HG03196 (cell line): ENCODE results near the gene HS6ST3.

Experiments used
- ATAC-seq: cut with Tn5 transposase; IDR thresholded peaks from one replicate; pipeline ENCODE4 v1.9.1; 2021; ENCODE audit not compliant: unreplicated experiment

The HS6ST3 gene

DNA sequence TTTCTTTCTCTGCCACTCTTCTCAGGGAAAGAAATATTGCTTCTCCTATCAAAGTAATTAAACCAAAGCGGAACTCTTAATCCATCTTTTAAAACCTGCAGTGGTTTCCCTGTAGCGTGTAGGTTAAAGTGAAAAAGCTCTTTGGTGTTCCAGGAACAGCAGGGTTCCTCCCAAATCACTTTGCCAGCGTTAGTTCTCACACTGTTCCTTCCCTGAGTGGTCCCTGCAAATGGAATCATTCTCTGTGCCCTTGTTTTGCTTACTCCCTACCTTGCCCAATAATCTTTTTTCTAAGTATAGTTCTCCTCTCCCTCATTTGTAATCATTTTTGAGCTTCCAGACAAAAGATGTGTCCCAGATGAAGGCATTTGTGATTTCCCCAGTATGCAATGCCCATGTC lies 207.5 kb downstream of the HS6ST3 start:
- no peak for ATAC-seq

GRCh38 chr13:96299235-96299634 lies 209.3 kb downstream of the HS6ST3 start:
- no peak for ATAC-seq

GRCh38 chr13:96308568-96308967 lies 218.7 kb downstream of the HS6ST3 start:
- no peak for ATAC-seq

DNA sequence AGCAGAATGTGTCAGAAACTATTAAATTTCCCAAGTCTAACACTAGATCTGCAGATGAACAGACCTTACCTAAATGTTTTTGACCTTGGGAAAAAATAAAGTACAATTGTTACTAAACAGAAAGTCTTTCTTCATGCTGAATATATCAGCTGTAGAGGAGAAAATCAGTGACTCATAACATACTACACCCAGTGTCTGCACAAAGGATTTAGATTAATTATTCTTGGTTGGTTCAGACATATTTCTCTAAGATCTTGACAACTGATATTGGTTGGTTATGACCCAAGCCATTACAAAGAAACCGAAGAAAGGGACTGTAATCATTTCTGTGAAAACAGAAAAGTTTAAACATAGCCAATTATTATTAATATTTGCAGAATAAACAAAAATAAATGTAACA lies 225.1 kb downstream of the HS6ST3 start:
- no peak for ATAC-seq

DNA sequence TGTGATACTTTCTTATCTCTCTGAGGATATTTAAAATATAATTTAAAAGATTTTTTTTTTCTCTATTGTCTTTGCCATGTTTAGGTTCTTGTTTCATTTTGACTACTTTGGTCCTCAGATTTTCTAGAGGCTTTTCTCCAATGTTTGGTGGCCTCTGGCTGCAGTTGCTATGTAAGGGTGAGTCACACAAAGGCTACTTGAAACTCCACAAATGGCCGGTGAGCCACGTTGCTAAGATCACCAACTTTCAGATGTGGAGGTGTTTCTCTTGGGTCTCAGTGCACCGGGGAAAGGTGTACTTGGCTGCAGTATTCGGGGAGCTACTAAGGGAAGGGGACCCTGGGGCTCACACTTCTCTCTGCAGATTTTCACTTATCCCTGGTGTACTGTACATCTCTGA lies 248.1 kb downstream of the HS6ST3 start:
- no peak for ATAC-seq

DNA sequence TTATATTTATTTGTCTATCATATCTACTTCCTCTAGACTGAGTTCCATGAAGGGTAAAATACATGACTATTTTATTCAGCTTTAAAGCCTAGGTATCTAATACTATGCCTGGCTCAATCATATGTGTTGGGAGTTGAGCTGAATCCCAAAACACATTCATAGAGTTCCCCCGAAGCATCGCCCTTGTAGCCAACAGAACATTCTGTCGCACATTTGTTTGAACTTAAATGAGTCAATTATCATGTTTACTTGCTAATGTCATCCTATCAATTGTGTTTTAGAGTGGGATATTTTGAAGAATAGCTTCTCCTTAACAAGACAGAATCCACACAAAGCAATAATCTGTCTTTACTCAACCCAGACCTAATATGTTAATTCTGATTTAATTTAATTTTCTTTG lies 252.4 kb downstream of the HS6ST3 start:
- ATAC-seq, result no peak

- no peak for ATAC-seq
These were observed 253.1 kb downstream of the HS6ST3 start for GRCh38 chr13:96342852-96343465.

DNA sequence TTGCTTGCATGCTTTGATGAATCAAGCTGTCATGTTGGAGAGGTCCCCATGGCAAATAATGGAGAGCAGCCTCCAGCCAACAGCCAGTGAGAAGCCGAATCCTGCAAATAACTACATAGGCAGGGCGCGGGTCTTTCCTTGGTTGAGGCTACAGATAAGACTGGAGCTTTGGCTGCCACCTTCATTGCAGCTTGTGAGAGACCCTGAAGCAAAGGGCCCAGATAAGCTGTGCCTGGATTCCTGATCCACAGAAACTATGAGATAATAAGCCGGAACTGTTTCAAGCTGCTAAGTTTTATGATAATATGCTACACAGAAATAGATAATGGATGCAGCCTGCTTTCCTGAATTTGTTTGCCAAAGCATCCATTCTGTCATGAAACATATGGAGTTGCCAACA lies 257.0 kb downstream of the HS6ST3 start:
- ATAC-seq, result no peak

GRCh38 chr13:96373597-96373996 lies 283.7 kb downstream of the HS6ST3 start:
- ATAC-seq, result no peak

GRCh38 chr13:96377835-96378234 lies 287.9 kb downstream of the HS6ST3 start:
- ATAC-seq, result no peak

- no peak for ATAC-seq
These were observed 290.1 kb downstream of the HS6ST3 start for GRCh38 chr13:96379967-96380366.

GRCh38 chr13:96381681-96382080 lies 291.8 kb downstream of the HS6ST3 start:
- no peak for ATAC-seq

DNA sequence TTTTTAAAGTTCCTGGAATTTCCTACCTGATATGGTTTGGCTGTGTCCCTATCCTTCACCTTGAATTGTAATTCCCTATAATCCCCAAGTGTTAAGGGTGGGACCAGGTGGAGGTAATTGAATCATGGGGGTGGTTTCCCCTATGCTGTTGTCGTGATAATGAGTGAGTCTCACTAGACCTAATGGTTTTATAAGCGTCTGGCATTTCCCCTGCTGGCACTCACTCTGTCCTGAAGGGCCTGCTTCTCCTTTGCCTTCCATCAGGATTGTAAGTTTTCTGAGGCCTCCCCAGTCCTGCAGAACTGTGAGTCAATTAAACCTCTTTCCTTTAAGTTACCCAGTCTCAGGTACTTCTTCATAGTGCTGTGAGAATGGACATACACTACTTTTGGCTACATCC lies 298.7 kb downstream of the HS6ST3 start:
- ATAC-seq, result no peak

DNA sequence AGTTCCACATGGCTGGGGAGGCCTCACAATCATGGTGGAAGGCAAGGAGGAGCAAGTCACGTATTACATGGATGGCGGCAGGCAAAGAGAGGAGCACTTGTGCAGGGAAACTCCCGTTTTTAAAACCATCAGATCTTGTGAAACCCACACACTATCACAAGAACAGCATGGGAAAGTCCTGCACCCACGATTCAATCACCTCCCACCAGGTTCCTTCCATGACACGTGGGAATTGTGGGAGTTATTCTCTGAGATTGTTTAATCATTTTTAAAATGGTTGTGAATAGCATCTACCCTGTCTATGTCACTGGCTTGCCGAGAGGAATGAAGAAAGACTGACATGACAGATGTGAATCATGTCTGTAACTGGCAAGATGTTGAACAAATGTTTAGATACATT lies 301.7 kb downstream of the HS6ST3 start:
- no peak for ATAC-seq

DNA sequence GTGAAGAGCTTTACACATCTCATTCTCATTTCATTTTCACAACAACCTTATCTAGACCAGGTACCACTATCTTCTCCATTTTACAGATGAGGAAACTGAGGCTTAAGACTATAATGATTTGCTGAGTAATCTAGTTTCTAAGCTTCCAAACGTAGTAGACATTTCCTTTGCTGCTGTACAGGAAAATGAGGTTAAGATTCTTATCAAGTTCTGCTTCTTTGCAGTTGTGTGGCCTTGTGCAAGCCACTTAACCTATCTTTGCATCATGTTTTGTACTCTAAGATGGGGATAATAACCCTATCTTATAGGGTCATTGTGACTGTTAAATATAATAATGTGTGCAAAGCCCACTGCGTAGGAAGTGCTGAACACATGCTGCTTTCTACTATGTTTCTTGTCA lies 307.9 kb downstream of the HS6ST3 start:
- no peak for ATAC-seq

DNA sequence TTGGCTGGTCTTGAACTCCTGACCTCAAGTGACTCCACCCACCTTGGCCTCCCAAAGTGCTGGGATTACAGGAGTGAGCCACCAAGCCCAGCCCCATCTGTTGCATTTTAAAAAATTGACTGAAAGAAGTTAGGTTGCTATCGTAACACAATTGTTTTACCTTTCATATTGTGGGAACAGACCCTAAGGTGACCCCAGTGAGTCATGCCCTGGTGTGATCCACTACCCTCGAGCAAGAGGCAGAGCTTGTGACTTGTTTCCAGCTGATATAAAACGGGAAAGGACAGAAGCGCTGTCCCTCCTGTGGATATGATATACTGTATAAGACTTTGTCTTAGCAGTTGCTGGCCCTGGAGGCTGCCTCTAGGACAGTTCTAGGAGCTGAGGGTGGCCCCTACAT lies 308.6 kb downstream of the HS6ST3 start:
- no peak for ATAC-seq

DNA sequence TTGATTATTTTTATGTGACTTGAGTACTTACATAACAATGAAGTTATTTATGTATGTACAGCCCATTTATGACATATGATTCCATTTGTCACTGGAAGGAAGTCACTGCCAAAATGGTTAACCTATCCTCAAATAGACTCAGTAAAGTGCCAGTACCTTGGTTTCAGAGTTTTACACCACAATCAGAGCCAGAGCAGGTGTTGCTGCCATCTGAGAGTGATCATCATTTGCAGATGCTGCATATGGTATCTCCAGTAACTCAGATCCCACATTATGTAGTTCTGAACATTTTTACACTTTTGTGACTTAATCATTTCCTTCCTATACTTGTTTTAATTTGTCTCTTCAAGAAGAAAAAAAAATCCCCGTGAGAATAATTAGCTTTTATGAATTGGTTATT lies 313.3 kb downstream of the HS6ST3 start:
- no peak for ATAC-seq

DNA sequence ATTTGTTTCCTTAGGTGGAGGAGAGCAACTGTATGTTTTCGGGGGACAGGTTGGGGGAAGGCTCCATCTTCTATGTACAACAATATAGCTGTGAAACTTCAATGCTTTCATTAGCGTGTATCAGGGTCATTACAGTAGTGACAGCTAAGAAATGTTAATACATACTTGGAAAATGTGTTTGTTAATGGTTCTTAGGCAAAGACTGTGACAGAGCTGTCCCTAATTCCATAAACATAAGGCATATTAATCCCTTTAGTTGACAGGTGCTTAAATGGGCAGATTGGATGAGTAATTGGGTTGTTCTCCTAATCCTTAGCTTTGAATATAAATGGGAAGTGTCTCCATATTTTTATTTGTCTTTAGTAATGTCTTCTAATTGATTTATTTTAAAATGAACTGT lies 313.7 kb downstream of the HS6ST3 start:
- no peak for ATAC-seq

DNA sequence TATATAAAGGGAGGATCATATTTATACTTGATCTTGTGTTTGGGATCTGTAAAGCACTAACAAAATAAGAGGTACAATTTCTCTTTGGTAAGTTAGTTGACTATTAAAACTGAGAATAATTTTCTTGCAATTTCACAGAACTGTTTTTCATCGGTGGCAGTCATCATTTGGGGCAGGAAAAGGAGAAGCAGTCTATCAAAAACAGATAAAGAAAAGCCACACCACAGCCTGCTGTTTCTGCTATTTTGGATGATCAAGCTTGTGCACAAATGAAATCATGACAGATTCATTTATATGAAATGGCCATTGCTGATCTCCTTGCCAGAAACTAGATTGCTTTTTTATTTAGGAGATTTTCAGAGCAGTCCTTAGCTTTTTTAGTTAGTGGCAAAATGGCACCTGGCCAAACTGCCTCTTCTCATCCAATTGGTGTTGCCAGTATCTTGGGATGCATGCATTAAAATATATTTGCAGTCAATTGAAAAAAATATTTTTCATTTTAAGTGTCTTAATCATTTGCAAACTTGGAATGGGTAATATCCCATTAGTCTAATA lies 326.0 kb downstream of the HS6ST3 start:
- ATAC-seq, result no peak

GRCh38 chr13:96417939-96418685 lies 328.2 kb downstream of the HS6ST3 start:
- ATAC-seq, result no peak

- ATAC-seq, result no peak
These were observed 331.4 kb downstream of the HS6ST3 start for GRCh38 chr13:96421314-96421713.

DNA sequence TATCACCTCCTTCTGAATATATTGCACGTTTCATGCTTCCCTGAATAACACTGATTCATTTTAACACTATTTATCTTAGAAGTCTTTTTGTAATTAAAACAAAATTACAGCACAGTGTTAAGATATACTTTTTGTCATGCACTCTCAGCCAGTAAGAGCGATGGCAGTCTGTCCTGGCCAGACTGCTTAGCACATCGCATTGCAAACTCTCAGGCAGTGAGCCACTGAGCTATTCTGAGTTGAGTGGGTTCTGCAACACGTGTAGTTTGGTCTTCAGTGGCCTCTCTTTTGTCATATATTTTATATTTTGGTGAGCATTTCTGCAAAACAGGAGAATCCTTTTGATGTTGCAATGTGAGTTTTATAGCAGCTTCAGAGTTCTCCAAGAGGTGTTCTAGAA lies 332.1 kb downstream of the HS6ST3 start:
- ATAC-seq, result no peak

- ATAC-seq, result no peak
These were observed 336.3 kb downstream of the HS6ST3 start for GRCh38 chr13:96426167-96426566.
